Ishikawa (cell line): ENCODE measurements around the gene CYP2U1.
A peak's percentile ranks its signal among the peaks of the same experiment; 100 is the strongest.

Source experiments
- CEBPB ChIP-seq: IDR thresholded peaks from 2 replicates; pipeline ENCODE4 v1.6.1; 2012
- CREB1 ChIP-seq: IDR thresholded peaks from 2 replicates; pipeline ENCODE4 v1.6.1; 2012; ENCODE audit warnings: low read depth
- EGR1 ChIP-seq: IDR thresholded peaks from 2 replicates; pipeline ENCODE4 v1.6.1; 2012
- EP300 ChIP-seq: IDR thresholded peaks from 2 replicates; pipeline ENCODE4 v1.6.1; 2012; ENCODE audit warnings: borderline replicate concordance
- FOXM1 ChIP-seq: IDR thresholded peaks from 2 replicates; pipeline ENCODE4 v1.6.1; 2012; ENCODE audit warnings: low read depth, borderline replicate concordance
- NFIC ChIP-seq: IDR thresholded peaks from 2 replicates; pipeline ENCODE4 v1.6.1; 2012
- RAD21 ChIP-seq: IDR thresholded peaks from 2 replicates; pipeline ENCODE4 v1.6.1; 2012; ENCODE audit warnings: low read depth
- TAF1 ChIP-seq: IDR thresholded peaks from 2 replicates; pipeline ENCODE4 v1.6.1; 2012; ENCODE audit warnings: low read depth, mild to moderate bottlenecking
- TCF12 ChIP-seq: IDR thresholded peaks from 2 replicates; pipeline ENCODE4 v1.6.1; 2012; ENCODE audit warnings: low read depth
- TEAD4 ChIP-seq: IDR thresholded peaks from 2 replicates; pipeline ENCODE4 v1.6.1; 2012
- YY1 ChIP-seq: IDR thresholded peaks from 2 replicates; pipeline ENCODE4 v1.6.1; 2012; ENCODE audit warnings: low read depth
- ZBTB7A ChIP-seq: IDR thresholded peaks from 2 replicates; pipeline ENCODE4 v1.6.1; 2012; ENCODE audit warnings: low read depth
- TF ChIP-seq, protein P1 (sequence below): IDR thresholded peaks from 2 replicates; pipeline ENCODE4 v1.6.1; 2012; ENCODE audit warnings: low read depth, mild to moderate bottlenecking
- TF ChIP-seq, protein P2 (sequence below): IDR thresholded peaks from 2 replicates; pipeline ENCODE4 v1.6.1; 2012
- TF ChIP-seq, protein P3 (sequence below): IDR thresholded peaks from 2 replicates; pipeline ENCODE4 v1.6.1; 2012

Gene CYP2U1

DNA sequence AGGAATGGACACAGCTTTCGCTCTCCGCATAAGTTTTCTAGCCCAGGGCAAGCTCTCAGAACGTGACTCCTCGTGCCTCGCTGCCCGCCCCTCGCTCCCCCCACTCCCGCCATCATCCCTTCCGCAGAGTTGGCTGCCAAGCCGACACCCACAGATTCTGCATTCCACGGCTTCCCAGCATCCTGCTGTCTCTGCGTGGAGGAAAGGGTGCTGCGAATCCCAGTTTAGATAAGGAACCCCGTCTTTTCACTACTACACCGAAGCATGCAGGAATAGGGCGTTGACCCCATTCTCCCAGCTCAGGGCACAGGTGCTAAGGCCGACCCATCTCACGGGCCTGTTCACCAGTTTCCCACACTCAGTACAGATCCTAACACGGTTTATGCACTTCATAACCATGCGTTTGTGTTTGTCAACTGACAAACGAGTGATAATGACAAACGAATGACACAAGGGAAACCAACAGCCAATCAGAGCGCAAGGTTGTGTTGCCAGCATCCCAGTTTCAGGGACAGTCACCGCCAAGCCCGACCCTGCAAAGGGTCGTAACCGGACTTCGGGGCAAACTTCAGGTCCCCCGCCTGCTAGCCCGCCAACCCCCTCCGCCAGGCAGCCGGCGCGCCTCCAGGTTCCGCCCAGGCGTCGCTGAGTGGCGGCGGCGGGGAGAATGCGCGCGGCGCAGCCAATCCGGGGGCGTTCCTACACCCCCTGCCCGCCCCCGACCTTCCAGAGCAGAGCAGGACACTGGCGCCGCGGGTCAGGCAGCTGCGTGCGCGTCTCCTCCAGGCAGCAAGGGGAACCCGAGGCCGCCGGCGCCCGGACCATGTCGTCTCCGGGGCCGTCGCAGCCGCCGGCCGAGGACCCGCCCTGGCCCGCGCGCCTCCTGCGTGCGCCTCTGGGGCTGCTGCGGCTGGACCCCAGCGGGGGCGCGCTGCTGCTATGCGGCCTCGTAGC is at the start of gene CYP2U1:
TSS of gene CYP2U1 (plus strand) at position 729 of the 954 bp plus-strand sequence. CDS start at position 824, 95 bp downstream.
- TF ChIP-seq, protein P1, sequence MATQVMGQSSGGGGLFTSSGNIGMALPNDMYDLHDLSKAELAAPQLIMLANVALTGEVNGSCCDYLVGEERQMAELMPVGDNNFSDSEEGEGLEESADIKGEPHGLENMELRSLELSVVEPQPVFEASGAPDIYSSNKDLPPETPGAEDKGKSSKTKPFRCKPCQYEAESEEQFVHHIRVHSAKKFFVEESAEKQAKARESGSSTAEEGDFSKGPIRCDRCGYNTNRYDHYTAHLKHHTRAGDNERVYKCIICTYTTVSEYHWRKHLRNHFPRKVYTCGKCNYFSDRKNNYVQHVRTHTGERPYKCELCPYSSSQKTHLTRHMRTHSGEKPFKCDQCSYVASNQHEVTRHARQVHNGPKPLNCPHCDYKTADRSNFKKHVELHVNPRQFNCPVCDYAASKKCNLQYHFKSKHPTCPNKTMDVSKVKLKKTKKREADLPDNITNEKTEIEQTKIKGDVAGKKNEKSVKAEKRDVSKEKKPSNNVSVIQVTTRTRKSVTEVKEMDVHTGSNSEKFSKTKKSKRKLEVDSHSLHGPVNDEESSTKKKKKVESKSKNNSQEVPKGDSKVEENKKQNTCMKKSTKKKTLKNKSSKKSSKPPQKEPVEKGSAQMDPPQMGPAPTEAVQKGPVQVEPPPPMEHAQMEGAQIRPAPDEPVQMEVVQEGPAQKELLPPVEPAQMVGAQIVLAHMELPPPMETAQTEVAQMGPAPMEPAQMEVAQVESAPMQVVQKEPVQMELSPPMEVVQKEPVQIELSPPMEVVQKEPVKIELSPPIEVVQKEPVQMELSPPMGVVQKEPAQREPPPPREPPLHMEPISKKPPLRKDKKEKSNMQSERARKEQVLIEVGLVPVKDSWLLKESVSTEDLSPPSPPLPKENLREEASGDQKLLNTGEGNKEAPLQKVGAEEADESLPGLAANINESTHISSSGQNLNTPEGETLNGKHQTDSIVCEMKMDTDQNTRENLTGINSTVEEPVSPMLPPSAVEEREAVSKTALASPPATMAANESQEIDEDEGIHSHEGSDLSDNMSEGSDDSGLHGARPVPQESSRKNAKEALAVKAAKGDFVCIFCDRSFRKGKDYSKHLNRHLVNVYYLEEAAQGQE, result no peak
- TF ChIP-seq TAF1 (peak; percentile 74), TEAD4 (peak; percentile 55; the same call in 1 of the 2 replicates), ZBTB7A (peak; percentile 90; the same call in 1 of the 2 replicates), EP300 (peak; percentile 31; the same call in 1 of the 2 replicates), RAD21 (no peak), EGR1 (peak; percentile 66), YY1 (no peak), CEBPB (no peak), FOXM1 (0 out of 2 replicates have a peak, but pooled peaks have one; percentile 34), TCF12 (0 out of 2 replicates have a peak, but pooled peaks have one; percentile 25), NFIC (no peak; the same call in none of the 2 replicates)
- TF ChIP-seq, protein P2, sequence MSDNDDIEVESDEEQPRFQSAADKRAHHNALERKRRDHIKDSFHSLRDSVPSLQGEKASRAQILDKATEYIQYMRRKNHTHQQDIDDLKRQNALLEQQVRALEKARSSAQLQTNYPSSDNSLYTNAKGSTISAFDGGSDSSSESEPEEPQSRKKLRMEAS, result peak; percentile 81
- TF ChIP-seq, protein P3, sequence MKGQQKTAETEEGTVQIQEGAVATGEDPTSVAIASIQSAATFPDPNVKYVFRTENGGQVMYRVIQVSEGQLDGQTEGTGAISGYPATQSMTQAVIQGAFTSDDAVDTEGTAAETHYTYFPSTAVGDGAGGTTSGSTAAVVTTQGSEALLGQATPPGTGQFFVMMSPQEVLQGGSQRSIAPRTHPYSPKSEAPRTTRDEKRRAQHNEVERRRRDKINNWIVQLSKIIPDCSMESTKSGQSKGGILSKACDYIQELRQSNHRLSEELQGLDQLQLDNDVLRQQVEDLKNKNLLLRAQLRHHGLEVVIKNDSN, result 0 out of 2 replicates have a peak, but pooled peaks have one; percentile 11

DNA sequence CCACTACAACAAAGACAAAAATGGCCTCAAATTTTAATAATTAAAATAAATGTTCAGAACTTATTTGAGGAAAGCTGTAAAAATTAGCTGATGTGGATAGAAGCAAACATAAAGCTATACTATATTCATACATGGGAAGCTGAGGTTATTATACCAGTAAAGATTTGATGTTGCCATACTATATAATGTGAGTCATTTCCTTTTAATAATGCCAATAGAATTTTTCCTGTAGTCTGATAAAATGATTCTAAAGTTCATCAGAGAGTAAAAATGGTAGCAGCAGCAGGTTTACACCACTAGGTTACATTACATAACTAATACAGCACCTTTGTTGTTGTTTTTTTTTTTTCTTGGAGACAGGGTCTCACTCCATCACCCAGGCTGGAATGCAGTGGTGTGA is 45.5 kb upstream of the CYP2U1 start:
- TF ChIP-seq YY1, result no peak

DNA sequence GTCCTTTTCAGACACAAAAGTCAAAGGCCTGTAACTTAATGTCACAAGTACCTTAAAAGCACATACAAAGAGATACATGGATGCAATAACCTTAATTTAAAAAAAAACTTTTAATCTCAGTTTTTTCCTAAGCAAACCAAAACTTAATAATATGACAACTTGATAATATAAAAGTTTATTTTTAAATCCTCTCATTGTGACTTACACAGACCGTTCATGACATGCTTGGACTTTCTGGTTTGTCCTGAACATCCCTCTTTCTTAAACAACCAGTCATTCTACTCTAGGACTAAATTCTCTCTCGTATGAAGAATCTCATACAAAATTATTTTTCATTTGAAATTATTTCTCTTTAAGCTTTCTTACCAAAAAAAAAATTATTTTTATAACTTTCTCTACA is 43.1 kb upstream of the CYP2U1 start:
- TF ChIP-seq TEAD4 (no peak), ZBTB7A (no peak), EGR1 (no peak), CREB1 (no peak), NFIC (no peak), CEBPB (no peak), TAF1 (no peak), FOXM1 (no peak), YY1 (no peak), TCF12 (no peak), EP300 (no peak), RAD21 (no peak)
- TF ChIP-seq, protein P3, result no peak
- TF ChIP-seq, protein P2, result no peak
- TF ChIP-seq, protein P1, result no peak

DNA sequence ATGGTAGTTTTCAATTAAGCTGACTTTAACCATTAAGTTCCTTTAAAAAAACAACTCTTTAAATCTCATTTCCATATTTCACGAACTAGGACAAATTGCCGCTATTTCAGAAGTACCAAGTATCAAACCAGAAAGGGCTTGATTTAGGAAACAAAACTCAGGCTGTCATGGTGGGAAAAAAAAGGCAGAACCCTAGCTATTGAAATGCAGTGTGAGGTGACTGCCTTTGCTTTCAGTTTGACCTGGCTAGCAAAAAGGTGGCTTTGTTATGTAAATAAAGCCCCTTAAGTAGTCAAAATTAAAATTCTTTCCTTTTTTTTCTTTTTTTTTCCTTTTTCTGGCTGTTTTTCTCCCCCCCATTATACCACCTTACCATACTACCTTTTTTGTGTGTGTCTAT is 40.6 kb upstream of the CYP2U1 start:
- TF ChIP-seq FOXM1 (no peak), CREB1 (no peak), ZBTB7A (no peak), TEAD4 (no peak), EGR1 (no peak), TAF1 (no peak), TCF12 (no peak), YY1 (no peak)
- TF ChIP-seq, protein P2, result no peak

DNA sequence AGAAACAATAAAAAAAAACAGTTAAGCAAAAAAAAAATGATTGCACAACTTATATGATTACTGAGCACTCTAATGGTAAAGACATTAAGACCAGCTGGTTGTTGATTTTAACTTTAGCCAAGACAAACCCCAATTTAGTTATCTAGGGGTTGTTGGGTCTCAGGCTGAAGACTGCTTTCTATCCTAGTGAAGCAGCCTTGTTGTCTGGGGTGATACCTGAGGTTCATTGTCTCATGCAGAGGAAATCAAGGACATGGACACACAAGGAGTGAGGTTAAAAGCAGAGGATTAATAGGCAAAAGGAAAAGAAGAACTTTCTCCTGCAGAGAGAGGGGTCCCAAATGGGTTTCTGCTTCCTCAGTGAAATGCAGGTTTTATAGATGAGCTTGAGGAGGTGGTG is 40.0 kb upstream of the CYP2U1 start:
- no peak for TF ChIP-seq TEAD4
- TF ChIP-seq, protein P1, result no peak
- no peak for TF ChIP-seq TAF1
- no peak for TF ChIP-seq FOXM1
- TF ChIP-seq CEBPB, result no peak
- TF ChIP-seq ZBTB7A, result no peak
